Neural progenitor cell (in vitro differentiated cells): ENCODE results near the gene FAM72D. TPM values are rescaled to one million over a fixed set of nuclear protein-coding genes. Genes with fewer than 3 reads are reported as not detected.
"Not testable (repeated sequence)": the region's sequence is repeated elsewhere in the genome, so short reads cannot be mapped to it uniquely, and the experiment has no call there.

Experiments used
- DNase-seq: peaks from one replicate; pipeline ENCODE4 v3.0.0-alpha.2; 2016; ENCODE audit warnings: low spot score
- H2AFZ ChIP-seq: fragments of 200-600 bp; sonication (generic); replicated peaks from 2 replicates; pipeline ENCODE4 v1.6.1; 2016; ENCODE audit warnings: antibody characterized with exemption
- H3F3A ChIP-seq: fragments of 200-600 bp; sonication (generic); 2 replicates; pipeline ENCODE4 v1.6.1; 2016; ENCODE audit warnings: antibody characterized with exemption, low read depth
- H3K27ac ChIP-seq: fragments of 200-600 bp; sonication (generic); 2 replicates; pipeline ENCODE4 v1.5.1; 2016; ENCODE audit warnings: mild to moderate bottlenecking
- H3K27me3 ChIP-seq: fragments of 200-600 bp; sonication (generic); 2 replicates; pipeline ENCODE4 v1.6.1; 2016; ENCODE audit warnings: mild to moderate bottlenecking, moderate library complexity
- H3K36me3 ChIP-seq: fragments of 200-600 bp; sonication (generic); 2 replicates; pipeline ENCODE4 v1.5.1; 2016
- H3K4me1 ChIP-seq: fragments of 200-600 bp; sonication (generic); 2 replicates; pipeline ENCODE4 v1.6.1; 2016; ENCODE audit warnings: mixed run types
- H3K4me2 ChIP-seq: fragments of 200-600 bp; sonication (generic); 2 replicates; pipeline ENCODE4 v1.6.1; 2016
- H3K4me3 ChIP-seq: fragments of 200-600 bp; sonication (generic); 2 replicates; pipeline ENCODE4 v1.5.1; 2016
- H3K79me2 ChIP-seq: fragments of 200-600 bp; sonication (generic); 2 replicates; pipeline ENCODE4 v1.6.1; 2016; ENCODE audit warnings: low read depth
- H3K9ac ChIP-seq: fragments of 200-600 bp; sonication (generic); 2 replicates; pipeline ENCODE4 v1.6.1; 2016
- H3K9me3 ChIP-seq: fragments of 200-600 bp; sonication (generic); 2 replicates; pipeline ENCODE4 v1.5.1; 2016; ENCODE audit warnings: low read depth
- H4K20me1 ChIP-seq: fragments of 200-600 bp; sonication (generic); 2 replicates; pipeline ENCODE4 v1.6.1; 2016; ENCODE audit warnings: low read depth
- H3K27ac Mint-ChIP-seq: 3 replicates; pipeline ENCODE4 v1.8.0; 2021; ENCODE audit warnings: mixed read lengths
- H3K27me3 Mint-ChIP-seq: 2 replicates; pipeline ENCODE4 v1.8.0; 2022; ENCODE audit warnings: low read depth, mild to moderate bottlenecking, inconsistent platforms, moderate library complexity, mixed read lengths; ENCODE audit not compliant: insufficient read depth
- H3K36me3 Mint-ChIP-seq: 3 replicates; pipeline ENCODE4 v1.8.0; 2021; ENCODE audit warnings: mixed read lengths
- H3K4me1 Mint-ChIP-seq: 3 replicates; pipeline ENCODE4 v1.8.0; 2021; ENCODE audit warnings: mixed read lengths
- H3K4me3 Mint-ChIP-seq: 3 replicates; pipeline ENCODE4 v1.8.0; 2021; ENCODE audit warnings: mild to moderate bottlenecking, moderate library complexity, mixed read lengths
- H3K9me3 Mint-ChIP-seq: 3 replicates; pipeline ENCODE4 v1.8.0; 2020; ENCODE audit warnings: mixed read lengths
- total RNA-seq: library from RNA; depleted of rRNA; stranded (reverse); fragments of >200 nt; gene quantifications from 2 replicates; pipeline ENCODE4 v1.2.3, GENCODE V29; 2015; ENCODE audit warnings: low replicate concordance

Gene FAM72D
- total RNA-seq, 1 donor from 2014 or later: 36.8 TPM

DNA sequence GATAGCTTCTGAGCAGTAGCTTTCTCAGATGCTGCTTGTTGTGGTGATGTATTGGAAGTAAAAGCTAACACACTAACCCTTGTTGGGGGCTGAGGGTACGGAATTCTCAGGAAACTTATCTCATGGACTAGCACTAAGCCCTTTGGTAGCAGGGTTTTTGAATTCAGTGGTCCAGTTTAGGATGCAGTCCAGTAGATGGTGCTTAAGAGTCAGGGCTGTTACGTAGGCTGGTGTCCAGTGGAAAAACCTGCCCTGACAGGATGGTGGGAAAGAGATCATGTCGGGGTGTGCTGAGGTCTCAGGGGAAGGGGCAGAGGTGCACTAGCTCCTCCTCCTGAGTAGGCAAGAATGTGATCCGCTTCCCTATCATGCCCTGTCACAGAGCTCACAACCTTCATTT is 59.6 kb downstream of the FAM72D start:
- H3K36me3 Mint-ChIP-seq, H3K4me2 ChIP-seq, H3K4me1 Mint-ChIP-seq, H3K27ac Mint-ChIP-seq, H3K9me3 Mint-ChIP-seq, DNase-seq, H4K20me1 ChIP-seq, H3K9me3 ChIP-seq, H3F3A ChIP-seq, H3K27ac ChIP-seq, H3K27me3 ChIP-seq, H3K27me3 Mint-ChIP-seq, H3K79me2 ChIP-seq, H3K9ac ChIP-seq, H3K36me3 ChIP-seq, H2AFZ ChIP-seq, H3K4me1 ChIP-seq, H3K4me3 Mint-ChIP-seq: not testable (repeated sequence)
- peak overlapping the region; percentile 42 for H3K4me3 ChIP-seq

DNA sequence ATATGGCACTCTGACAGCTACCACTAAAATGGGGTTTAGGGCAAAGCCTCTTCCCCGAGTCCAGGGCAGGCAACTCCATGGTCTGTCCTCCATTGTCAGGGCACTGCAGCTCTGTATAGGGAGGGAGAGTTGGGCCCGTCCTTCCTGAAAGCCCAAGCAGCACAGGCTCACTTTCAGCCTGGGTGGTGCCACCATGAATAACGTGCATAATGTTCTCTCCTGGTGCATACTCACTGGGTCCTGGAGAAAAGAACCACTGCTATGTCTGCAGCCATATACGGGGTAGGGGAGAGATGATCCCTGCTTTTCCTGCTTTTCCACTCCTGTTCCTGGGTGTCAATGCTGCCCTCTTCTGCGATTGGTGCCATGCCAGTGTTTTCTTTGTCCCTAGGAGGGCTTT is 60.1 kb downstream of the FAM72D start:
- not testable (repeated sequence) for H3K4me1 ChIP-seq, H3K27me3 Mint-ChIP-seq, H3K9me3 ChIP-seq, H4K20me1 ChIP-seq, H3K36me3 ChIP-seq, H3K27me3 ChIP-seq, H3K27ac Mint-ChIP-seq, H3K4me1 Mint-ChIP-seq, H3K9me3 Mint-ChIP-seq, H3F3A ChIP-seq, H3K4me3 Mint-ChIP-seq, H3K79me2 ChIP-seq, H3K9ac ChIP-seq, H3K27ac ChIP-seq, H3K36me3 Mint-ChIP-seq
- Histone ChIP-seq H3K4me2 (peak overlapping the region; percentile 74), H2AFZ (peak overlapping the region; percentile 26), H3K4me3 (peak overlapping the region; percentile 42)
- peak; percentile 1 for DNase-seq

DNA sequence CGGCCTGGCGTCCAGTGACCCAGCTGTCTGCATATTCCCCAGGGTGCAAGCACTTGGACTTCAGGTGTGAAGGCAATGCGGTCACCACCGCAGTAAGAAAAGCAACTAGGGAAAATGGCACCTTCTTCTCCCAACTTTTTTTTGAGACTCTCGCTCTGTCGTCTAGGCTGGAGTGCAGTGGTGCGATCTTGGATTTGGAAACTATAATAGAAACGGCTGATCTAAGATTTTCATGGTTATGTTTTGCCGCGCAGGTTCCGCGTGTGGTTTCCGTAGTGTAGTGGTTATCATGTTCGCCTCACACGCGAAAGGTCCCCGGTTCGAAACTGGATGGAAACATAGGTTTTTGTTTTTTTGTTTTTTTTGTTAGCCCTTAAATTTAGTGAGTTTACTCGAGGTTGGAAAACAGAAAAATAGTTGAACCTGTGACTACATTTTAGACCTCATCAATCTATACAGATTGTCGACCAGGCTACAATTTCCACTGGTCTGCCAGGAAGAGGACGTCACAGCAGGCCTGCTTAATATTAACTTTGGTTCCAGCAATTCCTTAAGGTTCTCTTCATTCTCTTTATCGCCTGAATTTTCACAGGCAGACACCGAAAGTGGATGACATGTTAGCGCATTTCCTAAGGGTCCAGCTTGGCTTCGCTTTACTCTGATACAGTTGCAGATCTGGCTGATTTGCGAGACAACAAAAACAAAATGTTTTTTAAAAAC is 61.3 kb downstream of the FAM72D start:
- H3K27ac Mint-ChIP-seq: peak overlapping the region; percentile 85
- not testable (repeated sequence) for H3K9me3 Mint-ChIP-seq, H3K27me3 Mint-ChIP-seq, H3K4me1 Mint-ChIP-seq, H3K4me1 ChIP-seq, H3K79me2 ChIP-seq, H3K27me3 ChIP-seq, H3K9me3 ChIP-seq, H3F3A ChIP-seq, H3K9ac ChIP-seq, H3K36me3 Mint-ChIP-seq, H3K27ac ChIP-seq, H3K36me3 ChIP-seq, H4K20me1 ChIP-seq
- H3K4me3 Mint-ChIP-seq: peak overlapping the region; percentile 84
- DNase-seq: peak; percentile 43
- Histone ChIP-seq H3K4me2 (peak overlapping the region; percentile 72), H3K4me3 (peak overlapping the region; percentile 63), H2AFZ (peak overlapping the region; percentile 42)

DNA sequence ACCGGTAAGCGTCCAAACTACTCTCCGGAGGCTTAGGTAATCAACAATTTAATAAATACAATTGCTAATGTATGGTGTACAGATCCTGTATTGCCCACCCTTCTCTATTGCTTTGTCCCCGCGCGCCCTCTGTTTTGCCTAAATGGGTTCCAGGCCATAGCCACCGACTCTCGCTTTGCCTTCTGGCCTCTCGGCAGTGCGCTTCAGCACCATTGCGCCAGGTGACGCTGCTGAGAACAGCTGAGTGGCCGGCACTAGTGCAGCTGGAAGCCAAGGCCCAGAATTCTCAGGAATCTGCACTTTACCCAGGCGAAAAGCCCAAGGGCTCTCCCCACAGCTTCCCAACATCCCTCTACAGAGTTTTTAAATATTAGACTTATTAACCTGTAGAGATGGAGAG is 61.9 kb downstream of the FAM72D start:
- H3K36me3 ChIP-seq, H3K4me1 Mint-ChIP-seq, H3K79me2 ChIP-seq, H4K20me1 ChIP-seq, DNase-seq, H3F3A ChIP-seq, H3K9ac ChIP-seq, H3K27ac Mint-ChIP-seq, H3K4me3 Mint-ChIP-seq, H2AFZ ChIP-seq, H3K9me3 ChIP-seq, H3K36me3 Mint-ChIP-seq, H3K27ac ChIP-seq, H3K4me2 ChIP-seq, H3K4me1 ChIP-seq, H3K4me3 ChIP-seq, H3K27me3 ChIP-seq, H3K27me3 Mint-ChIP-seq, H3K9me3 Mint-ChIP-seq: not testable (repeated sequence)

DNA sequence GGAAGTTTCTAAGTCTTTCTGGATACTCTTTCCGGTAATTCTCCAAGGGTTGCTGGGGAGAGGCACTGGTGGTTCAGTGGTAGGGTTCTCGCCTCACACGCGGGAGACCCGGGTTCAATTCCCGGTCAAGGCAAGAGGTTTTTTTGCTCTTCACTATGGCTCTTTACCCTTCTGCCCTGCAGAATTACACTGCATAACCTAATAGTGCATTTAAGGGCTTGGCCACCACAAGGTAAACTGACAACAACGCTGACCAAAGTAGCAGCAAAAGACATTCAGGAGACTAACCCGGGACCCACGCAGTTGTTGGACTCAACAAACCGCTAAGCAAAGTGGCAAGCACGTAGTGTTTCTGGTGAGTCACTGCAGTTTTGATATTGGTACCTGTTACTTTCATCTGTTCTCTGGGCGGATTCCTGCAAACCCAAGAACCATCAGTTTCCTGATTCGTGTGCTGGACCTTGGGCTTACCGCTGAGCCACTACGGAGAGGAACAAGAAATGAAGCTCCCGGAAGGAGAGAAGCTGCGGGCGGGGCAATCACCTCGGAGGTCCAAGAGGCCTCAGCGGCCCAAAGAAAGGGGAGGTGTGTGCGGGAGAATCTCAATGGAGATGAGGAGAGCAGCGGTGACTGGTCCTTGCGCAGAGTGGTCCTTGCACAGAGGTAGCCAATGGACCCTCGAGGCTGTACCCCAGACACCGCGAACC is 65.4 kb downstream of the FAM72D start:
- H3K4me3 Mint-ChIP-seq, H3K9me3 ChIP-seq, H3K4me1 Mint-ChIP-seq, H3K27ac ChIP-seq, H3K4me2 ChIP-seq, H4K20me1 ChIP-seq, H3K27me3 ChIP-seq, H3K27ac Mint-ChIP-seq, H3K36me3 Mint-ChIP-seq, H3F3A ChIP-seq, H3K4me1 ChIP-seq, H3K4me3 ChIP-seq, H3K36me3 ChIP-seq, H3K27me3 Mint-ChIP-seq, H3K9ac ChIP-seq, DNase-seq, H2AFZ ChIP-seq, H3K9me3 Mint-ChIP-seq, H3K79me2 ChIP-seq: not testable (repeated sequence)

Other genes with a start within 250 kb of the FAM72D start
- gene SRGAP2B, start 646 bp upstream of the FAM72D start, total RNA-seq: 19.1 and 35.9 TPM in 2 replicates
- not detected in 2 replicates for gene PPIAL4D, start 146.2 kb downstream of the FAM72D start, total RNA-seq